Caco-2 (cell line): Measurements from ENCODE around the gene CALHM3. TPM values are rescaled to one million over a fixed set of nuclear protein-coding genes. Genes with fewer than 3 reads are reported as not detected.

Experiments
- BruUV-seq: library from RNA; stranded (reverse); fragments of 400-500 nt; replicated peaks from 2 replicates; lab custom pipeline; 2021; lab: Mats Ljungman, UMichigan
- CTCF ChIA-PET: fragments of 300-600 bp; sonication (Branson Sonifier 250); formaldehyde crosslinking; loops from one replicate; lab custom pipeline; 2022; ENCODE audit warnings: antibody characterized with exemption; lab: Charles Lee
- POLR2A ChIA-PET: fragments of 300-600 bp; sonication (Branson Sonifier 250); formaldehyde crosslinking; loops from one replicate; lab custom pipeline; 2022; ENCODE audit warnings: antibody characterized with exemption; lab: Charles Lee
- DNase-seq, 2 experiments: peaks; one replicate each; pipeline versions ENCODE4 v3.0.0 to v3.0.0-alpha.2; 2020 to 2022
- H3K27me3 ChIP-seq: replicated peaks from 2 replicates; pipeline ENCODE4 v1.6.0; 2011; ENCODE audit warnings: low read length; ENCODE audit not compliant: control insufficient read depth, insufficient read depth
- H3K36me3 ChIP-seq: 2 replicates; pipeline ENCODE4 v1.5.1; 2011; ENCODE audit warnings: low read length; ENCODE audit not compliant: control insufficient read depth, insufficient read depth
- H3K4me1 ChIP-seq: fragments of 250-450 bp; sonication (Bioruptor Pico); 2 replicates; pipeline ENCODE4 v1.5.1; 2020; ENCODE audit warnings: mild to moderate bottlenecking
- H3K4me3 ChIP-seq: 2 replicates; pipeline ENCODE4 v1.5.1; 2011; ENCODE audit warnings: low read depth, mild to moderate bottlenecking, control low read depth, low read length
- H3K9me3 ChIP-seq: fragments of 250-450 bp; sonication (Bioruptor Pico); 2 replicates; pipeline ENCODE4 v1.5.1; 2020; ENCODE audit warnings: mild to moderate bottlenecking, moderate library complexity
- H3K27ac Mint-ChIP-seq: one replicate; pipeline ENCODE4 v1.8.0; 2022; ENCODE audit warnings: mixed read lengths; ENCODE audit not compliant: unreplicated experiment
- H3K27me3 Mint-ChIP-seq: one replicate; pipeline ENCODE4 v1.8.0; 2022; ENCODE audit warnings: mixed read lengths; ENCODE audit not compliant: insufficient read depth, unreplicated experiment
- H3K36me3 Mint-ChIP-seq: one replicate; pipeline ENCODE4 v1.8.0; 2022; ENCODE audit warnings: mild to moderate bottlenecking, mixed read lengths; ENCODE audit not compliant: insufficient read depth, unreplicated experiment
- H3K4me1 Mint-ChIP-seq: one replicate; pipeline ENCODE4 v1.8.0; 2022; ENCODE audit warnings: low read depth, mixed read lengths; ENCODE audit not compliant: unreplicated experiment
- H3K4me3 Mint-ChIP-seq: one replicate; pipeline ENCODE4 v1.8.0; 2022; ENCODE audit warnings: mild to moderate bottlenecking, moderate library complexity, mixed read lengths; ENCODE audit not compliant: unreplicated experiment
- H3K9me3 Mint-ChIP-seq: one replicate; pipeline ENCODE4 v1.8.0; 2022; ENCODE audit warnings: mixed read lengths; ENCODE audit not compliant: unreplicated experiment
- CTCF ChIP-seq, 2 experiments: fragments of 200-600 bp in 1 of 2; IDR thresholded peaks; 1 replicate in 1 of 2; 2 replicates in 1 of 2; pipeline versions ENCODE4 v1.5.1 to v1.8.0; 2011 to 2022; ENCODE audit warnings: antibody characterized with exemption in 1 of 2, control low read depth in 1 of 2, inconsistent platforms in 1 of 2, low read depth in 1 of 2, low read length in 1 of 2, mild to moderate bottlenecking in 1 of 2, moderate library complexity in 1 of 2; ENCODE audit not compliant: insufficient read depth in 1 of 2, severe bottlenecking in 1 of 2, unreplicated experiment in 1 of 2
- intact Hi-C: fragments of 100-400 bp; cut with micrococcal nuclease; formaldehyde crosslinking; loops from one replicate; pipeline ENCODE4 v1.10.0; 2022; ENCODE audit not compliant: unreplicated experiment
- total RNA-seq: library from RNA; stranded (reverse); gene quantifications from 2 replicates; pipeline ENCODE4 v1.2.3, GENCODE V29; 2022

CALHM3 gene
- total RNA-seq, 1 experiment from 2014 or later, result 0.18 TPM

- H3K4me1 ChIP-seq, result peaks cover 5% of the 10 kb centered on the region; the same call in 1 of the 2 replicates
- BruUV-seq, result no TSS peak
- H3K9me3 ChIP-seq, result no peaks in the 10 kb centered on the region
- no peaks in the 10 kb centered on the region for H3K27me3 ChIP-seq
- ChIA-PET CTCF (no interaction called here), POLR2A (no interaction called here)
- peaks cover 5% of the 10 kb centered on the region for H3K36me3 Mint-ChIP-seq
- H3K4me3 ChIP-seq, result no peak overlapping the region
- no peaks in the 10 kb centered on the region for H3K27me3 Mint-ChIP-seq
- no peak overlapping the region for H3K27ac Mint-ChIP-seq
- intact Hi-C loops, result no loop called here
- DNase-seq, result no peak
- no peaks in the 10 kb centered on the region for H3K36me3 ChIP-seq
- H3K9me3 Mint-ChIP-seq, result no peaks in the 10 kb centered on the region
- no peak for TF ChIP-seq CTCF (IDR thresholded peaks at IDR 0.05; ENCODE audit: insufficient read depth in 1 of 2, low read depth in 1 of 2, low read length in 1 of 2, severe bottlenecking in 1 of 2, unreplicated experiment in 1 of 2)
- no peak overlapping the region for H3K4me3 Mint-ChIP-seq
- H3K4me1 Mint-ChIP-seq, result no peaks in the 10 kb centered on the region
Observed at GRCh38 chr10:103456074-103456660, 22.9 kb downstream of the CALHM3 start.

GRCh38 chr10:103455235-103455634 lies 23.8 kb downstream of the CALHM3 start:
- no peaks in the 10 kb centered on the region for H3K9me3 ChIP-seq
- BruUV-seq, result no TSS peak
- Mint-ChIP-seq H3K9me3 (no peaks in the 10 kb centered on the region), H3K36me3 (peaks cover 5% of the 10 kb centered on the region), H3K27me3 (no peaks in the 10 kb centered on the region), H3K27ac (no peak overlapping the region), H3K4me3 (no peak overlapping the region), H3K4me1 (no peaks in the 10 kb centered on the region)
- no peak overlapping the region for H3K4me3 ChIP-seq
- ChIA-PET CTCF (no interaction called here), POLR2A (no interaction called here)
- DNase-seq, result no peak
- peaks cover 5% of the 10 kb centered on the region; the same call in 1 of the 2 replicates for H3K4me1 ChIP-seq
- no peaks in the 10 kb centered on the region for H3K36me3 ChIP-seq
- intact Hi-C loops, result no loop called here
- no peak for TF ChIP-seq CTCF (IDR thresholded peaks at IDR 0.05; ENCODE audit: insufficient read depth in 1 of 2, low read depth in 1 of 2, low read length in 1 of 2, severe bottlenecking in 1 of 2, unreplicated experiment in 1 of 2)
- no peaks in the 10 kb centered on the region for H3K27me3 ChIP-seq

GRCh38 chr10:103454026-103454425 lies 25.0 kb downstream of the CALHM3 start:
- no peak overlapping the region for H3K4me3 ChIP-seq
- H3K9me3 Mint-ChIP-seq, result no peaks in the 10 kb centered on the region
- no TSS peak for BruUV-seq
- no peak overlapping the region for H3K27ac Mint-ChIP-seq
- no peak for TF ChIP-seq CTCF (IDR thresholded peaks at IDR 0.05; ENCODE audit: insufficient read depth in 1 of 2, low read depth in 1 of 2, low read length in 1 of 2, severe bottlenecking in 1 of 2, unreplicated experiment in 1 of 2)
- intact Hi-C loops, result loop anchor here (5.0 kb wide), 1 partner anchor 33 kb away; no protein-coding TSS in a partner anchor
- no peak for DNase-seq
- ChIA-PET CTCF (no interaction called here), POLR2A (no interaction called here)
- H3K27me3 Mint-ChIP-seq, result no peaks in the 10 kb centered on the region
- peaks cover 5% of the 10 kb centered on the region; the same call in 1 of the 2 replicates for H3K4me1 ChIP-seq
- H3K4me3 Mint-ChIP-seq, result no peak overlapping the region
- no peaks in the 10 kb centered on the region for H3K36me3 ChIP-seq
- no peaks in the 10 kb centered on the region for H3K4me1 Mint-ChIP-seq
- H3K27me3 ChIP-seq, result no peaks in the 10 kb centered on the region
- H3K36me3 Mint-ChIP-seq, result peaks cover 5% of the 10 kb centered on the region
- no peaks in the 10 kb centered on the region for H3K9me3 ChIP-seq
